SJSA1 (cell line): ENCODE data around the gene ITLN1. TPM values are rescaled to one million over a fixed set of nuclear protein-coding genes. Genes with fewer than 3 reads are reported as not detected.
"Not testable (repeated sequence)": the region's sequence is repeated elsewhere in the genome, so short reads cannot be mapped to it uniquely, and the experiment has no call there.

Experiments
- DNase-seq, 2 experiments: peaks; one replicate each; pipeline ENCODE4 v3.0.0-alpha.2; 2015 to 2020; ENCODE audit warnings: low spot score in 2 of 2, low read depth in 1 of 2
- H3K27ac ChIP-seq: fragments of 250-450 bp; sonication (Bioruptor Pico); 2 replicates; pipeline ENCODE4 v1.5.1; 2020; ENCODE audit warnings: mild to moderate bottlenecking, moderate library complexity
- H3K27me3 ChIP-seq: fragments of 250-450 bp; sonication (Bioruptor Pico); replicated peaks from 2 replicates; pipeline ENCODE4 v1.5.1; 2020; ENCODE audit warnings: mild to moderate bottlenecking, moderate library complexity
- H3K36me3 ChIP-seq: fragments of 250-450 bp; sonication (Bioruptor Pico); 2 replicates; pipeline ENCODE4 v1.5.1; 2020; ENCODE audit warnings: mild to moderate bottlenecking
- H3K4me1 ChIP-seq: fragments of 250-450 bp; sonication (Bioruptor Pico); replicated peaks from 2 replicates; pipeline ENCODE4 v1.6.1; 2021; ENCODE audit warnings: mild to moderate bottlenecking
- H3K4me3 ChIP-seq: fragments of 250-450 bp; sonication (Bioruptor Pico); 2 replicates; pipeline ENCODE4 v1.5.1; 2020; ENCODE audit warnings: mild to moderate bottlenecking
- H3K9me3 ChIP-seq: fragments of 250-450 bp; sonication (Bioruptor Pico); replicated peaks from 2 replicates; pipeline ENCODE4 v1.5.1; 2020; ENCODE audit warnings: mild to moderate bottlenecking
- total RNA-seq: library from RNA; depleted of rRNA; stranded (reverse); fragments of >200 nt; shearing (Covaris generic); gene quantifications from 2 replicates; pipeline ENCODE4 v1.2.3, GENCODE V29; 2014; rRNA removed

The ITLN1 gene
- not detected in 2 replicates for total RNA-seq

DNA sequence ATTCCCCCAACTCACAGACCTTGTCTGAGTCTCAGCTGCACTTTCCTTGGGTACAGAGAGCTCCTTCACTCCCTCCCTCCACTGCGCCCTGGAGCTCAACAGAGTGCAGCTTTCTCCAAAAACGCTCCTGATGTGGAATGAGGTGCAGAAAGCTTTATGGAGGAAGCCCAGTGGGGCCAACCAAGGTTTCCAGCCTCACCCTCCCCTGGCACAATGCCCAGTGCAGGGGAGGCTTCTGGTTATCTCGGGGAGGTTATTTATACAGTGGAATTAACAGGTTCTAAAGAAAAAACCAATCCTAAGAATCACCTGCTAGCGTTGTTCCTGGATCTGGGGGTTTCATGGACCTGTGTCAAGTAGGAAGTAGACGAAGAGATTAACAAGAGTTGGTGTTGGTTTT lies at the start of gene ITLN1:
ITLN1 (minus strand) TSS at position 139 of the 400 bp plus-strand sequence. CDS start 303 bp downstream, outside the sequence.
- Histone ChIP-seq H3K27me3 (peaks cover 7% of the 10 kb centered on the region; the same call in 1 of the 2 replicates), H3K27ac (no peak within 1 kb of the TSS), H3K9me3 (no peaks in the 10 kb centered on the region), H3K4me1 (no peaks in the 10 kb centered on the region), H3K36me3 (no peaks in the 10 kb centered on the region), H3K4me3 (no peak within 1 kb of the TSS)
- no peak for DNase-seq

DNA sequence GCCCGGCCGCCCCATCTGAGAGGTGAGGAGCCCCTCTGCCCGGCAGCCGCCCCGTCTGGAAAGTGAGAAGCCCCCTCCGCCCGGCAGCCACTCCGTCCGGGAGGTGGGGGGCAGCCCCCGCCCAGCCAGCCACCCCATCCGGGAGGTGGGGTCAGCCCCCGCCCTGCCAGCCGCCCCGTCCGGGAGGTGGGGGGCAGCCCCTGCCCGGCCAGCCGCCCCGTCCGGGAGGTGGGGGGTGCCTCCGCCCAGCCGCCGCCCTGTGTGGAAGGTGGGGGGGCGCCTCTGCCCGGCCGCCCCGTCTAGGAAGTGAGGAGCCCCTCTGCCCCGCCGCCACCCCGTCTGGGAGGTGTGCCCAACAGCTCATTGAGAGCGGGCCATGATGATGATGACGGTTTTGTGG lies 48.3 kb upstream of the ITLN1 start:
- not testable (repeated sequence) for H3K27ac ChIP-seq, H3K4me3 ChIP-seq, DNase-seq, H3K4me1 ChIP-seq, H3K9me3 ChIP-seq, H3K27me3 ChIP-seq, H3K36me3 ChIP-seq

- H3K4me1 ChIP-seq, result no peaks in the 10 kb centered on the region
- no peak for DNase-seq
- H3K27ac ChIP-seq, result no peak overlapping the region
- H3K4me3 ChIP-seq, result no peak overlapping the region
- H3K36me3 ChIP-seq, result no peaks in the 10 kb centered on the region
- no peaks in the 10 kb centered on the region for H3K27me3 ChIP-seq
- no peaks in the 10 kb centered on the region for H3K9me3 ChIP-seq
Observed at GRCh38 chr1:160925652-160926244, 40.8 kb upstream of the ITLN1 start.

DNA sequence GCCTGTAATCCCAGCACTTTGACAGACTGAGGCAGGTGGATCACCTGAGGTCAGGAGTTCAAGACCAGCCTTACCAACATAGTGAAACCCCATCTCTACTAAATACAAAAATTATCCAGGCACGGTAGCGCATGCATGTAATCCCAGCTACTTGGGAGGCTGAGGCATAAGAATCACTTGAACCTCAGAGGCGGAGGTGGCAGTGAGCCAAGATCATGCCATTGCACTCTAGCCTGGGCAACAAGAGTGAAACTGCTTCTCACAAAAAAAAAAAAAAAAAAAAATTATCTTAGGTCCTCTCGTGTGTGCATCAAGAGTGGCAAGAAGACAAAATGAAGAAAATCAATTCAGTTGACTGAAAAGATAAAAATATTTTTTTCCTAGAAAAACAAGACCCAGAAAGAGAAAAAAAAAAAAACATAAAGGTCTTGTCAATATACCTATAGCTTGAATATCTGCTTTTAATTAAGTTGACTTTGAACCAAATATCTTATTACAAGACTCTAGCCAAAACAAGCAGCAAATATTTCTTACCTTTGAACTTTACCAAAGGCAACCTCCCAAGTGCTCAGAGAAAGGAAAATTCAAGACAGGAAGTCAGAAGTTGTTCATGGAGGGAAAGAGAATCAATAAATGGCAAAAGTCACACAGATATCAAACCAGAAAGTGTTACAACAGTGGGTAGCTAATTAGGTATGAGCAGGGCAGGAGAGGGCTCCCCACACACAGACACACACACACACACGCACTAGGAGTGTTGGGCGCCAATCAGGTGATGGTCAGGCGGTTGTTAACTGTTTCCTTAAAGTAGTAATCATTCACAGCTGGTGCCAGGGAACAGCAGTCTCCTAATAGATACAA lies 40.0 kb upstream of the ITLN1 start:
- DNase-seq, result no peak
- H3K4me3 ChIP-seq, result no peak overlapping the region
- no peaks in the 10 kb centered on the region for H3K27me3 ChIP-seq
- H3K36me3 ChIP-seq, result no peaks in the 10 kb centered on the region
- H3K9me3 ChIP-seq, result no peaks in the 10 kb centered on the region
- no peak overlapping the region for H3K27ac ChIP-seq
- no peaks in the 10 kb centered on the region for H3K4me1 ChIP-seq

- Histone ChIP-seq H3K4me3 (no peak overlapping the region), H3K27me3 (peaks cover 12% of the 10 kb centered on the region; the same call in 1 of the 2 replicates), H3K36me3 (no peaks in the 10 kb centered on the region), H3K9me3 (no peaks in the 10 kb centered on the region), H3K27ac (no peak overlapping the region), H3K4me1 (no peaks in the 10 kb centered on the region)
- DNase-seq, result no peak
Observed at GRCh38 chr1:160916666-160917065, 31.7 kb upstream of the ITLN1 start.

DNA sequence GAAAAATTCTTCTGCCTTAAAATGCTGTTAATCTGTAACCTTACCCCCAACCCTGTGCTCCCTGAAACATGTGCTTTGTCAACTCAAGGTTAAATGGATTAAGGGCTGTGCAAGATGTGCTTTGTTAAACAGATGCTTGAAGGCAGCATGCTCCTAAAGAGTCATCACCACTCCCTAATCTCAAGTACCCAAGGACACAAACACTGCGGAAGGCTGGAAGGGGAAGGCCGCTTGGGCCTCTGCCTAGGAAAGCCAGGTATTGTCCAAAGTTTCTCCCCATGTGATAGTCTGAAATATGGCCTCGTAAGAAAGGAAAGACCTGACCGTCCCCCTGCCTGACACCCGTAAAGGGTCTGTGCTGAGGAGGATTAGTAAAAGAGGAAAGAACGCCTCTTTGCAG lies 28.2 kb upstream of the ITLN1 start:
- H3K4me1 ChIP-seq, H3K36me3 ChIP-seq, H3K4me3 ChIP-seq, H3K27ac ChIP-seq, DNase-seq, H3K9me3 ChIP-seq: not testable (repeated sequence)
- H3K27me3 ChIP-seq, result peaks cover 12% of the 10 kb centered on the region; the same call in 1 of the 2 replicates

DNA sequence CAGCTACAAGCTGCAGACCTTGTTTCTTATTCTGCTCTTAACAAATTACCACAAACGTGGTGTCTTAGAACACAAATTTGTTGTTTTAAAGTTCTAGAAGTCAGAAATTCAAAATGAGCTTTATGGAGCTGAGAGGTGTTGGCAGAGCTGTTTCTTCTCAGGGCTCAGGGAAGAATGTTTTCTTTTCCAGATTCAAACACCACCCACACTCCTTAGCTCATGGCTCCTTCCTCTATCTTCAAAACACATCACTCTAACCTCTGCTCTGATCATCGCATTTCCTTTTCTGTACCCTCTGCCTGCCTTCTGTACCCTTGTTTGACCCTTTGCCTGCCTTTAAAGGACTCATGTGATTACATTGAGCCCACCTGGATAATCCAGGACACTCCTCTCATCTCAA lies 26.9 kb upstream of the ITLN1 start:
- Histone ChIP-seq H3K27ac (no peak overlapping the region), H3K4me3 (no peak overlapping the region), H3K9me3 (no peaks in the 10 kb centered on the region), H3K27me3 (peaks cover 12% of the 10 kb centered on the region; the same call in 1 of the 2 replicates), H3K36me3 (no peaks in the 10 kb centered on the region), H3K4me1 (no peaks in the 10 kb centered on the region)
- no peak for DNase-seq

DNA sequence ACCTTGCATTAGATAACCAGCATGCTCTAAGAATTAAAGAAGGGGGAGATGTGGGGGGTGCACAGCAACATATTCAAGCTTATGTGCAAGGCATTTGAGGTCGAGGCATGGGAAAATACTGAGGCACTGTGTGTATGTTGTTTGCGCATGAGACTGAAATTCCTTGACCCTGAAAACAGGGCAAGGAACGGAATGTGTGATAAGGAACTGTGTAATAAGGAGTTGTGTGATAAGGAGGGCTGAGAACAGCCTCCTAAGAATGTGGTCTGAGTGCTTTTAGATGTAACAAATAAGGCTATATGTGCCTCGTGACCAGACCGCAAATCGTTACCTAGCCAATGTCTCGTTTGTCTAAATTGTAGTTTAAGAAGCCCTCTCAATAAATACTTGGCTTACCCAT lies 26.5 kb upstream of the ITLN1 start:
- no peak for DNase-seq
- H3K4me1 ChIP-seq, result no peaks in the 10 kb centered on the region
- H3K9me3 ChIP-seq, result no peaks in the 10 kb centered on the region
- no peak overlapping the region for H3K27ac ChIP-seq
- H3K36me3 ChIP-seq, result no peaks in the 10 kb centered on the region
- H3K27me3 ChIP-seq, result peaks cover 12% of the 10 kb centered on the region; the same call in 1 of the 2 replicates
- no peak overlapping the region for H3K4me3 ChIP-seq

DNA sequence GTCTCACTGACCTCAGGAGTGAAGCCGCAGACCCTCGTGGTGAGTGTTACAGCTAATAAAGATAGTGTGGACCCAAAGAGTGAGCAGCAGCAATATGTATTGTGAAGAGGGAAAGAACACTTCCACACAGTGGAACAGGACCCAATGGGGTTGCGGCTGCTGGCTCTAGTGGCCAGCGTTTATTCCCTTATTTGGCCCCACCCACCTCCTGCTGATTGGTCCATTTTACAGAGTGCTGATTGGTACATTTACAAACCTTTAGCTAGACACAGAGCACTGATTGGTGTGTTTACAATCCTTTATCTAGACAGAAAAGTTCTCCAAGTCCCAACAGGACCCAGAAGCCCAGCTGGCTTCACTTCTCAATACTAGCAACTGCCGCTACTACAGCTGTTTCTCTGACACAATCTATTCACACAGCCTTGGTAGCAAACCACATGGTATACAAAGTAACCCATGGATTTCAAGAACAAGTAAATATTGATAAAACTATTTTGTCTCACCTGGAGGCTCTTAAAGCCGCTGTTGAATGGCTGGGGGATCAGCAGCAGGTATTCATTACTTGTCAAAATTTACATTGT lies 25.3 kb upstream of the ITLN1 start:
- Histone ChIP-seq H3K27me3 (peaks cover 12% of the 10 kb centered on the region; the same call in 1 of the 2 replicates), H3K36me3 (no peaks in the 10 kb centered on the region), H3K9me3 (no peaks in the 10 kb centered on the region), H3K27ac (no peak overlapping the region), H3K4me3 (no peak overlapping the region), H3K4me1 (no peaks in the 10 kb centered on the region)
- no peak for DNase-seq

DNA sequence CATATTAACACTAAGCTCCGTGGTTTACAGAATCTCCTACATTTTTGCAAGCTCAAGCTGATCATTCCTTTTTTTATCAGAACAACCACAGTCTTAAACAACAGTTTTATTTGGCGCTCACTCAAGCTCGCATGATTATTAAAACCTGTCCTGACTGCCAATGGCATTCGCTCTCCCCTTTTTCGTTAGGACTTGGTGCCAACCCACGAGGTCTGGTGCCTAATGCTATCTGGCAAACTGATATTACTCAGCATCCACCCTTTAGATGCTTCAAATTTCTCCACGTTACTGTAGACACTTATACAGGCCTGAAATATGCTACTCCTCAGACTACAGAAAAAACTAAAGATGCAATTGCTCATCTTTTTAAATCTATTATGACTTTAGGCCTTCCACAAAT lies 23.0 kb upstream of the ITLN1 start:
- Histone ChIP-seq H3K27me3 (peaks cover 4% of the 10 kb centered on the region; the same call in 1 of the 2 replicates), H3K36me3 (no peaks in the 10 kb centered on the region), H3K27ac (no peak overlapping the region), H3K4me3 (no peak overlapping the region), H3K9me3 (no peaks in the 10 kb centered on the region), H3K4me1 (no peaks in the 10 kb centered on the region)
- no peak for DNase-seq

- Histone ChIP-seq H3K36me3 (no peaks in the 10 kb centered on the region), H3K4me3 (no peak overlapping the region), H3K9me3 (no peaks in the 10 kb centered on the region), H3K27me3 (no peaks in the 10 kb centered on the region), H3K27ac (no peak overlapping the region), H3K4me1 (no peaks in the 10 kb centered on the region)
- DNase-seq, result no peak
Observed at GRCh38 chr1:160905617-160905989, 20.6 kb upstream of the ITLN1 start.

DNA sequence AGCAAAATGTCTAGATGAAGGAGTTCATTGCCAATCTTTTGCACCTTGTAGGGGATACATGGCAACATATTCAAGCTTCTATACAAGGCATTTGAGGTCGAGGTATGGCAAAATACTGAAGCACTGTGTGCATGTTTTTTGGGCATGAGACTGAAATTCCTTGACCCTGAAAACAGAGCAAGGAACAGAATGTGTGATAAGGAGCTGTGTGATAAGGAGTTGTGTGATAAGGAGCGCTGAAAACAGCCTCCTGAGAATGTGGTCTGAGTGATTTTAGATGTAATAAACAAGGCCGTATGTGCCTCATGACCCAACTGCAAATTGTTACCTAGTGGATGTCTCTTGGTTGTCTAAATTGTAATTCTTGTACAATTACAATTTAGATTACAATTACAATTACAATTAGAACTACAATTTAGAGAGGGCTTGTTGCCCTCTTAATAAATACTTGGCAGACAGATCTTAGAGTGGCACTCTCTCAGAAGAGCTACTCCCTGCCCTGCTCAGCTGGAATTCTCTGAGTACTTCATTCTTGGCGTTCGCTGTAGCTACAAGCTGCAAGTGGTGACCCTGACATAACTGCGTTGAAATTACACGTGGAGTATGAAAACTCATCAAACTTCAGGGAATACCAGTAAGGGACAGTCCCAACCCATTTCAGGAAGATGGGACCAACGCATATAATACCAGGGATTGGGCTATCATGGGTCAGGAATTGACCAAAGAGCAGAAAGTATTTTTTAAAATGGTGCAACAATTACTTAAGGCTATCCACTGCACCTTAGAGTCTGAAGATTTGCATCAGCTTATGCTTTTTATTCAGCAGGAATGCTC lies 20.0 kb upstream of the ITLN1 start:
- Histone ChIP-seq H3K27ac (no peak overlapping the region), H3K36me3 (no peaks in the 10 kb centered on the region), H3K4me3 (no peak overlapping the region), H3K4me1 (no peaks in the 10 kb centered on the region), H3K9me3 (no peaks in the 10 kb centered on the region), H3K27me3 (no peaks in the 10 kb centered on the region)
- no peak for DNase-seq

GRCh38 chr1:160902251-160902650 lies 17.3 kb upstream of the ITLN1 start:
- not testable (repeated sequence) for H3K36me3 ChIP-seq, H3K4me3 ChIP-seq, H3K27ac ChIP-seq, H3K27me3 ChIP-seq, H3K4me1 ChIP-seq, DNase-seq, H3K9me3 ChIP-seq
